IMR-90 (cell line): Measurements from ENCODE around the gene PKD1. TPM values are rescaled to one million over a fixed set of nuclear protein-coding genes. Genes with fewer than 3 reads are reported as not detected.

Experiments used
- ATAC-seq: fragments of 200-7000 bp; cut with Tn5 transposase; 2 replicates; pipeline ENCODE4 v1.9.1; 2020; ENCODE audit warnings: low read depth, mild to moderate bottlenecking, moderate library complexity
- BruUV-seq: library from RNA; stranded (reverse); fragments of 400-500 nt; replicated peaks from 2 replicates; lab custom pipeline; 2021; lab: Mats Ljungman, UMichigan
- CTCF ChIA-PET: fragments of 300-600 bp; formaldehyde crosslinking; extraction: SDS; loops from one replicate; lab custom pipeline; 2021; ENCODE audit warnings: antibody characterized with exemption; lab: Yijun Ruan, JAX
- POLR2A ChIA-PET: fragments of 300-600 bp; sonication (Branson Sonifier 250); formaldehyde crosslinking; loops from one replicate; lab custom pipeline; 2022; ENCODE audit warnings: antibody characterized with exemption; ENCODE audit not compliant: unreplicated experiment; lab: Charles Lee
- DNase-seq: peaks from one replicate; pipeline ENCODE4 v3.0.0; 2013
- H2AFZ ChIP-seq: replicated peaks from 2 replicates; pipeline ENCODE3; 2013; ENCODE audit warnings: low read length, mild to moderate bottlenecking; ENCODE audit not compliant: poor library complexity
- H2AK5ac ChIP-seq: 2 replicates; pipeline ENCODE4 v1.6.1; 2013; ENCODE audit warnings: low read depth, low read length, inconsistent platforms
- H2AK9ac ChIP-seq: replicated peaks from 2 replicates; pipeline ENCODE3; 2013; ENCODE audit warnings: mild to moderate bottlenecking, low read depth, low read length, moderate library complexity; ENCODE audit not compliant: poor library complexity
- H2BK120ac ChIP-seq: 2 replicates; pipeline ENCODE4 v1.6.1; 2013; ENCODE audit warnings: low read depth, low read length, inconsistent platforms
- H2BK15ac ChIP-seq: 3 replicates; pipeline ENCODE4 v1.6.1; 2013; ENCODE audit warnings: low read depth, low read length, inconsistent platforms
- H2BK20ac ChIP-seq: 2 replicates; pipeline ENCODE4 v1.6.1; 2013; ENCODE audit warnings: low read depth, mild to moderate bottlenecking, inconsistent platforms, low read length, moderate library complexity
- H2BK5ac ChIP-seq: 2 replicates; pipeline ENCODE4 v1.6.1; 2013; ENCODE audit warnings: mild to moderate bottlenecking, low read depth, low read length, inconsistent platforms; ENCODE audit not compliant: poor library complexity, severe bottlenecking
- H3K14ac ChIP-seq: replicated peaks from 2 replicates; pipeline ENCODE4 v1.6.1; 2013; ENCODE audit warnings: low read depth, low read length, inconsistent platforms
- H3K18ac ChIP-seq: 2 replicates; pipeline ENCODE4 v1.6.1; 2013; ENCODE audit warnings: low read depth, low read length, control low read depth
- H3K23ac ChIP-seq: 2 replicates; pipeline ENCODE4 v1.6.1; 2013; ENCODE audit warnings: low read depth, low read length, inconsistent platforms
- H3K27ac ChIP-seq: 2 replicates; pipeline ENCODE4 v1.5.1; 2013; ENCODE audit warnings: mild to moderate bottlenecking, control low read depth, low read length; ENCODE audit not compliant: insufficient read depth
- H3K27me3 ChIP-seq: 2 replicates; pipeline ENCODE4 v1.6.1; 2013; ENCODE audit warnings: low read length; ENCODE audit not compliant: control insufficient read depth, insufficient read depth
- H3K36me3 ChIP-seq: 2 replicates; pipeline ENCODE4 v1.6.1; 2013; ENCODE audit warnings: low read length, mixed read lengths; ENCODE audit not compliant: control insufficient read depth, insufficient read depth
- H3K4ac ChIP-seq: 2 replicates; pipeline ENCODE4 v1.6.1; 2013; ENCODE audit warnings: low read depth, low read length, inconsistent platforms
- H3K4me1 ChIP-seq: 2 replicates; pipeline ENCODE4 v1.6.1; 2013; ENCODE audit warnings: low read length, mixed read lengths; ENCODE audit not compliant: control insufficient read depth, insufficient read depth
- H3K4me2 ChIP-seq: 2 replicates; pipeline ENCODE4 v1.6.1; 2013; ENCODE audit warnings: low read depth, mild to moderate bottlenecking, control low read depth, low read length, moderate library complexity
- H3K4me3 ChIP-seq: 2 replicates; pipeline ENCODE4 v1.5.1; 2013; ENCODE audit warnings: low read depth, mild to moderate bottlenecking, control low read depth, low read length, moderate library complexity; ENCODE audit not compliant: insufficient read depth
- H3K56ac ChIP-seq: 2 replicates; pipeline ENCODE4 v1.6.1; 2013; ENCODE audit warnings: low read length, inconsistent platforms; ENCODE audit not compliant: insufficient read depth; ENCODE audit errors: extremely low read depth
- H3K79me1 ChIP-seq, 2 experiments: 2 replicates each; pipeline ENCODE4 v1.6.1; 2013; ENCODE audit warnings: low read length in 2 of 2, inconsistent platforms in 1 of 2, low read depth in 1 of 2
- H3K9ac ChIP-seq: 2 replicates; pipeline ENCODE4 v1.6.1; 2013; ENCODE audit warnings: low read depth, low read length, control low read depth
- H3K9me1 ChIP-seq: 2 replicates; pipeline ENCODE4 v1.6.1; 2013; ENCODE audit warnings: low read length, inconsistent platforms; ENCODE audit not compliant: insufficient read depth
- H3K9me3 ChIP-seq: 2 replicates; pipeline ENCODE4 v1.6.1; 2013; ENCODE audit warnings: low read length; ENCODE audit not compliant: control insufficient read depth, insufficient read depth
- H4K20me1 ChIP-seq: 2 replicates; pipeline ENCODE4 v1.6.1; 2013; ENCODE audit warnings: low read length, inconsistent platforms; ENCODE audit not compliant: insufficient read depth
- H4K5ac ChIP-seq: 2 replicates; pipeline ENCODE4 v1.6.1; 2013; ENCODE audit warnings: mild to moderate bottlenecking, low read depth, low read length, control low read depth
- H4K8ac ChIP-seq, 2 experiments: 2 replicates each; pipeline ENCODE4 v1.6.1; 2013; ENCODE audit warnings: low read depth in 2 of 2, low read length in 2 of 2, control low read depth in 1 of 2, inconsistent platforms in 1 of 2
- H4K91ac ChIP-seq: 2 replicates; pipeline ENCODE4 v1.6.1; 2013; ENCODE audit warnings: low read depth, low read length, inconsistent platforms; ENCODE audit not compliant: insufficient read depth
- BHLHE40 ChIP-seq: fragments of 150-350 bp; IDR thresholded peaks from 2 replicates; pipeline ENCODE4 v1.6.1; 2016; ENCODE audit warnings: mild to moderate bottlenecking, low read depth, low read length
- CEBPB ChIP-seq: IDR thresholded peaks from 2 replicates; pipeline ENCODE4 v1.6.1; 2012; ENCODE audit warnings: low read depth, low read length, improper control_type of control experiment
- FOS ChIP-seq: fragments of 150-350 bp; IDR thresholded peaks from 2 replicates; pipeline ENCODE4 v1.6.1; 2016; ENCODE audit warnings: low read depth, low read length
- MAFK ChIP-seq: IDR thresholded peaks from 2 replicates; pipeline ENCODE4 v1.6.1; 2012; ENCODE audit warnings: low read depth, low read length, improper control_type of control experiment
- NFE2L2 ChIP-seq: fragments of 150-350 bp; IDR thresholded peaks from 2 replicates; pipeline ENCODE4 v1.6.1; 2016; ENCODE audit warnings: low read depth, mild to moderate bottlenecking, low read length
- POLR2A ChIP-seq: IDR thresholded peaks from 2 replicates; pipeline ENCODE4 v1.6.1; 2012; ENCODE audit warnings: mild to moderate bottlenecking, low read depth, low read length
- RCOR1 ChIP-seq: IDR thresholded peaks from 2 replicates; pipeline ENCODE4 v1.6.1; 2012; ENCODE audit warnings: mild to moderate bottlenecking, low read length, improper control_type of control experiment; ENCODE audit not compliant: insufficient replicate concordance
- WGBS, 2 experiments: methylation state at CpG; one replicate each; pipeline versions ENCODE4 v1.1.5 to v1.1.7; 2013; ENCODE audit warnings: missing lambda C conversion rate in 2 of 2; ENCODE audit not compliant: insufficient read length in 1 of 2; ENCODE audit errors: extremely low coverage in 2 of 2; 5-methylcytosine and 5-hydroxymethylcytosine counted together
- dilution Hi-C: fragments of 300-500 bp; cut with HindIII; formaldehyde crosslinking; loops from one replicate; pipeline ENCODE4 v1.14.3; 2018; ENCODE audit warnings: low sequenced_read_pairs; ENCODE audit not compliant: unreplicated experiment
- in situ Hi-C: fragments of 300-500 bp; cut with MboI; formaldehyde crosslinking; loops from 3 replicates; pipeline ENCODE4 v1.14.3; 2019; ENCODE audit warnings: low sequenced_read_pairs, inconsistent platforms, mixed read lengths
- intact Hi-C: fragments of 100-400 bp; cut with micrococcal nuclease; formaldehyde crosslinking; loops from 2 replicates; pipeline ENCODE4 v1.10.0; 2022
- polyA plus RNA-seq, 3 experiments: library from polyadenylated mRNA; depleted of rRNA; stranded (reverse); fragments of >200 nt; gene quantifications; 2 replicates each; pipeline ENCODE4 v1.2.3, GENCODE V29; 2012; ENCODE audit warnings: low replicate concordance in 1 of 3
- total RNA-seq: library from RNA; depleted of rRNA; stranded (reverse); fragments of >200 nt; gene quantifications from 2 replicates; pipeline ENCODE4 v1.2.3, GENCODE V29; 2012
- TF ChIP-seq, protein P1 (sequence below): conservative IDR thresholded peaks from 2 replicates; pipeline ENCODE4 v1.5.1; 2012; ENCODE audit warnings: mild to moderate bottlenecking, low read depth, low read length, improper control_type of control experiment
- TF ChIP-seq, protein P2 (sequence below): fragments of 150-350 bp; IDR thresholded peaks from 2 replicates; pipeline ENCODE4 v1.6.1; 2017; ENCODE audit warnings: mild to moderate bottlenecking, antibody characterized with exemption, low read length, low read depth
- TF ChIP-seq, protein P3 (sequence below): fragments of 150-350 bp; IDR thresholded peaks from 2 replicates; pipeline ENCODE4 v1.6.1; 2016; ENCODE audit warnings: low read depth, mild to moderate bottlenecking, low read length, moderate library complexity, borderline replicate concordance

The PKD1 gene
- total and polyA plus RNA-seq, 2 of the 4 experiments (the other 2 are of a cell fraction), result 7.9 to 97.3 TPM

DNA sequence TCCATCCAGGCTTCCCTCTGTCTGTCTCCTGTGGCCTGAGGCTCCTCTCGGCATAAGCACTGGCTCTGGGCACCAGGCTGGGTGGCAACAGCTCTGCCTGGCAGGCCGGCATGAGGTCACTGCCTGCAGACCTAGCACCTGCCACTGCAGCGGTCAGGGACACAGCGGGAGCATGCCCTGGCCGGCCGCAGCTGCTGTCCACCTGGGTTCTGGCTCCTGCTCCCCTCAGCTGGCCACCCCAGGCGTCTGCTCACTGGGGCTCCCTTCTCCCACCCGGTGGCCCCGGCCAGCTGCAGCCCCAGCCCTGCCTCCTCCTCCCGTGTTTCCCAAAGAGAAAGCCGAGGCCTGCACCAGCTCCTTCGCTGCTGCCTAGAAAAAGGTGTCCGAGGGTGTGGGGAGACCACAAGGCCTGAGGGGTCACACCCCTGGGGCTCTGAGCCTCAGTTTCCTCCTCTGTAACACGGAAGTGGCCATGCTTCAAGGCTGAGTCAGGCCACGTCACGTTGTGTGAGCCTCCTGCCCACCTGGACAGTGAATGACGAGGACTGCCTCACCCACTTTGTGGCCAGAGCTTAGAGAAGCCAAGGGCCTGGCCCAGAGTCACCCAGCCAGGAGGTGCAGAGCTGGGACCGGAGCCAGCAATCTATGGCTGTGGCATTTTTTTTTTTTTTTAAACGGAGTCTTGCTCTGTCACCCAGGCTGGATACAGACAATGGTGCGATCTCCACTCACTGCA is 94.7 kb downstream of the PKD1 start:
- Histone ChIP-seq H4K20me1 (no peaks in the 10 kb centered on the region; the same call in 1 of the 2 replicates), H3K36me3 (peaks cover 34% of the 10 kb centered on the region; the same call in 1 of the 2 replicates), H3K4me1 (peaks cover 47% of the 10 kb centered on the region), H3K14ac (peak overlapping the region; percentile 92), H3K9me1 (peaks cover 18% of the 10 kb centered on the region), H2AK5ac (peak overlapping the region; percentile 97), H3K9me3 (no peaks in the 10 kb centered on the region), H2AFZ (peak overlapping the region; percentile 55), H3K4me2 (no peak overlapping the region), H3K56ac (no peak overlapping the region), H3K4ac (peak overlapping the region; percentile 96), H3K4me3 (no peak overlapping the region), H3K23ac (peak overlapping the region; percentile 86), H3K27ac (peak overlapping the region; percentile 90), H3K79me1 (peaks cover 14 to 47% of the 10 kb centered on the region in 2 experiments; a peak in 3 of 4 replicates), H2BK15ac (peak overlapping the region; percentile 88; the same call in 1 of the 3 replicates), H2BK120ac (peak overlapping the region; percentile 90), H4K5ac (peak overlapping the region; percentile 67), H2BK5ac (peak overlapping the region; percentile 96), H4K8ac (peak overlapping the region; percentile 48 to 79; a peak in 3 of 4 replicates), H2BK20ac (peak overlapping the region; percentile 47), H3K9ac (peak overlapping the region; percentile 28; the same call in 1 of the 2 replicates), H2AK9ac (peak overlapping the region; percentile 96), H3K27me3 (no peaks in the 10 kb centered on the region), H3K18ac (peak overlapping the region; percentile 60), H4K91ac (peak overlapping the region; percentile 83)
- ATAC-seq, result no peak
- POLR2A ChIA-PET, result no interaction called here
- in situ Hi-C loops, result no loop called here
- CTCF ChIA-PET, result interaction anchor here (0.9 kb wide), 1 partner anchor 19 kb away, joined by 3 read pairs; no protein-coding TSS in a partner anchor
- peak; percentile 15 for DNase-seq
- TF ChIP-seq NFE2L2 (no peak), MAFK (no peak), FOS (no peak), RCOR1 (no peak), POLR2A (no peak), BHLHE40 (no peak), CEBPB (no peak)
- TF ChIP-seq, protein P1, sequence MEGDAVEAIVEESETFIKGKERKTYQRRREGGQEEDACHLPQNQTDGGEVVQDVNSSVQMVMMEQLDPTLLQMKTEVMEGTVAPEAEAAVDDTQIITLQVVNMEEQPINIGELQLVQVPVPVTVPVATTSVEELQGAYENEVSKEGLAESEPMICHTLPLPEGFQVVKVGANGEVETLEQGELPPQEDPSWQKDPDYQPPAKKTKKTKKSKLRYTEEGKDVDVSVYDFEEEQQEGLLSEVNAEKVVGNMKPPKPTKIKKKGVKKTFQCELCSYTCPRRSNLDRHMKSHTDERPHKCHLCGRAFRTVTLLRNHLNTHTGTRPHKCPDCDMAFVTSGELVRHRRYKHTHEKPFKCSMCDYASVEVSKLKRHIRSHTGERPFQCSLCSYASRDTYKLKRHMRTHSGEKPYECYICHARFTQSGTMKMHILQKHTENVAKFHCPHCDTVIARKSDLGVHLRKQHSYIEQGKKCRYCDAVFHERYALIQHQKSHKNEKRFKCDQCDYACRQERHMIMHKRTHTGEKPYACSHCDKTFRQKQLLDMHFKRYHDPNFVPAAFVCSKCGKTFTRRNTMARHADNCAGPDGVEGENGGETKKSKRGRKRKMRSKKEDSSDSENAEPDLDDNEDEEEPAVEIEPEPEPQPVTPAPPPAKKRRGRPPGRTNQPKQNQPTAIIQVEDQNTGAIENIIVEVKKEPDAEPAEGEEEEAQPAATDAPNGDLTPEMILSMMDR, result no peak
- TF ChIP-seq, protein P2, sequence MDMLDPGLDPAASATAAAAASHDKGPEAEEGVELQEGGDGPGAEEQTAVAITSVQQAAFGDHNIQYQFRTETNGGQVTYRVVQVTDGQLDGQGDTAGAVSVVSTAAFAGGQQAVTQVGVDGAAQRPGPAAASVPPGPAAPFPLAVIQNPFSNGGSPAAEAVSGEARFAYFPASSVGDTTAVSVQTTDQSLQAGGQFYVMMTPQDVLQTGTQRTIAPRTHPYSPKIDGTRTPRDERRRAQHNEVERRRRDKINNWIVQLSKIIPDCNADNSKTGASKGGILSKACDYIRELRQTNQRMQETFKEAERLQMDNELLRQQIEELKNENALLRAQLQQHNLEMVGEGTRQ, result no peak
- TF ChIP-seq, protein P3, sequence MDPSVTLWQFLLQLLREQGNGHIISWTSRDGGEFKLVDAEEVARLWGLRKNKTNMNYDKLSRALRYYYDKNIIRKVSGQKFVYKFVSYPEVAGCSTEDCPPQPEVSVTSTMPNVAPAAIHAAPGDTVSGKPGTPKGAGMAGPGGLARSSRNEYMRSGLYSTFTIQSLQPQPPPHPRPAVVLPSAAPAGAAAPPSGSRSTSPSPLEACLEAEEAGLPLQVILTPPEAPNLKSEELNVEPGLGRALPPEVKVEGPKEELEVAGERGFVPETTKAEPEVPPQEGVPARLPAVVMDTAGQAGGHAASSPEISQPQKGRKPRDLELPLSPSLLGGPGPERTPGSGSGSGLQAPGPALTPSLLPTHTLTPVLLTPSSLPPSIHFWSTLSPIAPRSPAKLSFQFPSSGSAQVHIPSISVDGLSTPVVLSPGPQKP, result no peak
- dilution Hi-C loops, result no loop called here
- intact Hi-C loops, result no loop called here
- 81% methylated on average over 13 of the region's 20 CpGs; no CpG with 5 or more reads in 1 of the 2 experiments for WGBS, 2 experiments
- no TSS peak for BruUV-seq
